OCI-LY3 (cell line): Measurements from ENCODE around the gene PSMA2.

ENCODE experiments used
- H2AFZ ChIP-seq: fragments of 200-600, 300-600 bp; shearing (Covaris generic); 2 replicates; pipeline ENCODE4 v1.6.0; 2014; ENCODE audit warnings: antibody characterized with exemption, low read depth, low read length
- H3K27ac ChIP-seq: fragments of 200-600, 300-600 bp; sonication (generic); 2 replicates; pipeline ENCODE4 v1.5.1; 2014; ENCODE audit warnings: mild to moderate bottlenecking, low read length, moderate library complexity, mixed read lengths
- H3K27me3 ChIP-seq: fragments of 200-600, 300-600 bp; sonication (generic); 2 replicates; pipeline ENCODE4 v1.6.1; 2014; ENCODE audit warnings: low read depth, low read length, mixed read lengths
- H3K36me3 ChIP-seq: fragments of 200-600, 300-600 bp; sonication (generic); replicated peaks from 2 replicates; pipeline ENCODE3; 2014; ENCODE audit warnings: low read depth, low read length, mixed read lengths
- H3K4me1 ChIP-seq: fragments of 300-600, 200-600 bp; sonication (generic); 2 replicates; pipeline ENCODE4 v1.6.1; 2014; ENCODE audit warnings: low read length, mixed read lengths
- H3K4me2 ChIP-seq: fragments of 200-600, 300-600 bp; sonication (generic); 2 replicates; pipeline ENCODE4 v1.6.1; 2014; ENCODE audit warnings: low read length, mixed read lengths
- H3K4me3 ChIP-seq: fragments of 300-600, 200-600 bp; sonication (generic); 2 replicates; pipeline ENCODE4 v1.5.1; 2014; ENCODE audit warnings: antibody characterized with exemption, mild to moderate bottlenecking, low read length, moderate library complexity
- H3K79me2 ChIP-seq: fragments of 300-600, 200-600 bp; shearing (Covaris generic); 2 replicates; pipeline ENCODE4 v1.6.1; 2014; ENCODE audit warnings: mild to moderate bottlenecking, low read length, mixed read lengths
- H3K9ac ChIP-seq: fragments of 300-600, 200-600 bp; shearing (Covaris generic); 2 replicates; pipeline ENCODE4 v1.6.0; 2014; ENCODE audit warnings: mild to moderate bottlenecking, low read length, moderate library complexity
- H3K9me3 ChIP-seq: fragments of 200-600, 300-600 bp; shearing (Covaris generic); 2 replicates; pipeline ENCODE4 v1.6.1; 2014; ENCODE audit warnings: low read length, mixed read lengths; ENCODE audit not compliant: insufficient read depth
- H4K20me1 ChIP-seq: fragments of 200-600, 300-600 bp; sonication (generic); 2 replicates; pipeline ENCODE4 v1.6.1; 2016; ENCODE audit warnings: low read length, mixed read lengths; ENCODE audit not compliant: insufficient read depth
- EZH2phosphoT487 ChIP-seq: fragments of 200-600 bp; shearing (Covaris generic); IDR thresholded peaks from 2 replicates; pipeline ENCODE4 v1.6.1; 2018; ENCODE audit warnings: antibody characterized with exemption, mixed run types, low read depth
- TF ChIP-seq, protein P1 (sequence below): fragments of 200-600, 300-600 bp; sonication (generic); IDR thresholded peaks from 2 replicates; pipeline ENCODE4 v1.5.1; 2014; ENCODE audit warnings: antibody characterized with exemption, low read length, low read depth

Gene PSMA2

DNA sequence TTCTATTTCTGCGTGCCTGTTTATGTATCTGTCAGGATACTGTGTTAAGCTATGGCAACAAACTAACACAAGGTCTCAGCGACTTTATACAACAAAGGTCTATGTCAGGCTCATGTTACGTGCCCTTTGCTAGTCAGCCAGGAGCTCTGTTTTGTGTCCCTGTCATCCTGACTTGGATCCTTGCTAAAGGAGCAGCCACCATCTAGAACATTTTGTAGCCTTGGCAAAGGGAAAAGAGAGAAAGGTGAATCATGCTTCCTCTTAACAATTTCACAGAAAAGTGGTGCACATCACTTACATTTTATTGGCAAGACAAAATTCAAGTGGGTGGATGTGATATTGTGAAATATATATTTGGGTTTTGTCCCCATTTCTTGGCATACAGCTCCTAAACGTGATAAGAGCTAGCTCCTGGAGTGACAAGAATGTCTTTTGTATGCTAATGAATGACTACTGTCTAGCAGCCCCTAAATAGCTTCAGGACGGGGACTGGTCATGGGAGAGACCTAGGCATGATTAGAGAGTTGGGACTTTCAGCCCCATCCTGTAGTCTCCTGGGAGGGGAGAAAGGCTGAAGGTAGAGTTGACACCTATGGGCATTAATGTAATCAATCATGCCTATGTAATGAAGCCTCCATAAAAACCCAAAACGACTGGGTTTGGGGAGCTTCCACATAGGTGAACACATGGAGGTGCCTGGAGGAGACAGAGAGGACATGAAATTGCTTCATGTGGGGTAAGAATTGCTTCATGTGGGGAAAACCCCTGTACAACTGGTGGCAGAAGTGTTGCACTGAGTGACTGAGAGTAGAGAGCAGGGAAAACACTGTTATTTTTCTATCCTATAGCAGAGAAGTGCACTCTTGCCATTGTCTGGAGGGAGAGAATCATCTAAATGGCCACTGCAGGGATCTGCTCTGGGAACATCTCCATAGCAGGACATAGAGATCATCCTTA, 33.2 kb upstream of the PSMA2 start:
- Histone ChIP-seq H3K9me3 (no peaks in the 10 kb centered on the region), H3K4me2 (peak overlapping the region; percentile 54), H2AFZ (peak overlapping the region; percentile 57; the same call in 1 of the 2 replicates)

DNA sequence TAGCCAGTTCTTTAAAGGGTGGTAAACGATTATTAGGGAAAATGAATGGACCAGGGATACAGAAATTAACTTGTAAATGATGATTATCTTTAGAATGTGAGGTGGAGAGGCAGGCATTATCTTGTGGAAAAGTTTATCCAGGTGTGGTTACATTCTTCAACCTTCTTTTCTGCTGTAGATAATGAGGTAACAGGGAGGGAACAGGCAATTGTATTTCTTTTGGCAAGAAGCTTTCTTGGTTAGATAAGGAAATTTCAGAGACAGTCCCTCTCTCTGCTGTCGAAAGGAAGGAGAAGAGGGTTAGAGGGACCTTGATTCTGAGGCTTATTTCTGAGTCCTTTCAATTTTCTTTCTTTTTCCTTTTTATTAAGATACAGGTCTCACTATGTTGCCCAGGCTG, 32.3 kb upstream of the PSMA2 start:
- TF ChIP-seq EZH2phosphoT487: no peak
- TF ChIP-seq, protein P1, sequence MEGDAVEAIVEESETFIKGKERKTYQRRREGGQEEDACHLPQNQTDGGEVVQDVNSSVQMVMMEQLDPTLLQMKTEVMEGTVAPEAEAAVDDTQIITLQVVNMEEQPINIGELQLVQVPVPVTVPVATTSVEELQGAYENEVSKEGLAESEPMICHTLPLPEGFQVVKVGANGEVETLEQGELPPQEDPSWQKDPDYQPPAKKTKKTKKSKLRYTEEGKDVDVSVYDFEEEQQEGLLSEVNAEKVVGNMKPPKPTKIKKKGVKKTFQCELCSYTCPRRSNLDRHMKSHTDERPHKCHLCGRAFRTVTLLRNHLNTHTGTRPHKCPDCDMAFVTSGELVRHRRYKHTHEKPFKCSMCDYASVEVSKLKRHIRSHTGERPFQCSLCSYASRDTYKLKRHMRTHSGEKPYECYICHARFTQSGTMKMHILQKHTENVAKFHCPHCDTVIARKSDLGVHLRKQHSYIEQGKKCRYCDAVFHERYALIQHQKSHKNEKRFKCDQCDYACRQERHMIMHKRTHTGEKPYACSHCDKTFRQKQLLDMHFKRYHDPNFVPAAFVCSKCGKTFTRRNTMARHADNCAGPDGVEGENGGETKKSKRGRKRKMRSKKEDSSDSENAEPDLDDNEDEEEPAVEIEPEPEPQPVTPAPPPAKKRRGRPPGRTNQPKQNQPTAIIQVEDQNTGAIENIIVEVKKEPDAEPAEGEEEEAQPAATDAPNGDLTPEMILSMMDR: no peak
- H3K4me3 ChIP-seq: no peak overlapping the region
- no peaks in the 10 kb centered on the region for H3K9me3 ChIP-seq
- H3K4me2 ChIP-seq: no peak overlapping the region
- no peaks in the 10 kb centered on the region for H3K36me3 ChIP-seq
- no peak overlapping the region for H3K27ac ChIP-seq
- no peak overlapping the region for H3K9ac ChIP-seq
- H3K79me2 ChIP-seq: no peaks in the 10 kb centered on the region
- no peaks in the 10 kb centered on the region for H4K20me1 ChIP-seq
- no peaks in the 10 kb centered on the region for H3K27me3 ChIP-seq
- H3K4me1 ChIP-seq: peaks cover 45% of the 10 kb centered on the region
- H2AFZ ChIP-seq: no peak overlapping the region

More for the DNA sequence above, 33.2 kb upstream of the PSMA2 start:
- Histone ChIP-seq H3K27me3 (no peaks in the 10 kb centered on the region), H3K36me3 (no peaks in the 10 kb centered on the region), H3K79me2 (no peaks in the 10 kb centered on the region), H3K4me3 (no peak overlapping the region), H3K4me1 (peaks cover 46% of the 10 kb centered on the region), H4K20me1 (no peaks in the 10 kb centered on the region), H3K27ac (peak overlapping the region; percentile 48; the same call in 1 of the 2 replicates), H3K9ac (peak overlapping the region; percentile 16; the same call in 1 of the 2 replicates)
- TF ChIP-seq EZH2phosphoT487: no peak
- TF ChIP-seq, protein P1: no peak

DNA sequence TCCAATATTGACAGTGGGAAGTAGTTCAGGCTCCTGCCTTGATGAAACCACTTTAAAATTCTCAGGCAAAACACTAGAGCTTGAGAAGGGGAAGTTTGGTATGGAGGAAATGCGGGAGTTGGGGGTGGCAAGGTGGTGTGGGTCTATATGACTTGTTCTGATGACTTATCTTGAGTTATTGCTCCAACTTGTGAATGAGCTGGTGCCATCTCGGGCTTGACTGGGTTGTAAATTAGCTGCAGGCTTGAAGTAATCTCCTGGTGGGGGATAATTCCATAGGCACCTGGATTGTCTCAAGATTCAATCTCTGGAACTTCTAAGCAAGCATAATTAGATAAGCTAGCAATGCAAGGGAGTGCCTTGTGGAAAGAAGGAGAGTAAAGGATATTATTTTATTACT, 29.2 kb upstream of the PSMA2 start:
- Histone ChIP-seq H3K9me3 (0 out of 2 replicates have a peak, but pooled peaks cover 3% of the 10 kb centered on the region), H3K27ac (peak overlapping the region; percentile 36; the same call in 1 of the 2 replicates), H2AFZ (peak overlapping the region; percentile 9; the same call in 1 of the 2 replicates), H3K9ac (no peak overlapping the region), H3K4me1 (peaks cover 29% of the 10 kb centered on the region), H3K27me3 (no peaks in the 10 kb centered on the region), H3K79me2 (no peaks in the 10 kb centered on the region), H3K36me3 (no peaks in the 10 kb centered on the region), H4K20me1 (no peaks in the 10 kb centered on the region), H3K4me3 (no peak overlapping the region), H3K4me2 (peak overlapping the region; percentile 19)
- TF ChIP-seq EZH2phosphoT487: no peak
- TF ChIP-seq, protein P1: no peak

DNA sequence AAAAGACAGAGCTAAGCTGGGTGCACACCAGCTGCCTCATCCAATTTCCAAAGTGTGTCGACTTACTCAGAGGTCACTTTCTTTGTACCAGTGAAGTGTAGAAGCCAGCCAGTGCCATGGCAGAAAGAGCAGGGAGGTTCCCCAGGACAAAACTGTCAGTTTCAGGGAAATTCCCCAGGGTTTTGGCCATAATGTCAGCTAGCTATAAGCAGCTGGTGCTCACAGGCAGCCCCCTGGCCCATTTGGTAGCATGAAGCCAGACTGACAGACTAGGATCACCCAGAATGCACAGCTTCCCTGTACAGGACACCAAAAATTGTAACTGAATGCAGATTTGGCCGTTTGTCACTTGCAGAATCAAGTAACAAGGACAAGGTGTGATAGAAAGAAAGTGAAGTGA, 28.8 kb upstream of the PSMA2 start:
- TF ChIP-seq, protein P1: no peak
- TF ChIP-seq EZH2phosphoT487: no peak

More for the DNA sequence above, 28.8 kb upstream of the PSMA2 start:
- Histone ChIP-seq H3K4me2 (peak overlapping the region; percentile 19), H3K9me3 (0 out of 2 replicates have a peak, but pooled peaks cover 3% of the 10 kb centered on the region), H4K20me1 (no peaks in the 10 kb centered on the region), H3K4me1 (peaks cover 26% of the 10 kb centered on the region), H3K36me3 (no peaks in the 10 kb centered on the region), H3K9ac (no peak overlapping the region; the same call in 1 of the 2 replicates), H2AFZ (peak overlapping the region; percentile 9; the same call in 1 of the 2 replicates), H3K4me3 (no peak overlapping the region), H3K27ac (peak overlapping the region; percentile 36; the same call in 1 of the 2 replicates), H3K79me2 (no peaks in the 10 kb centered on the region), H3K27me3 (no peaks in the 10 kb centered on the region)
